HepG2 (cell line): ENCODE results near the gene TCF25. TPM values are rescaled to one million over a fixed set of nuclear protein-coding genes. Genes with fewer than 3 reads are reported as not detected.

Experiments used
- AGO1 ChIP-seq: fragments of 200-400 bp; formaldehyde crosslinking; IDR thresholded peaks from 2 replicates; pipeline ENCODE4 v1.6.1; 2017; ENCODE audit warnings: mild to moderate bottlenecking, low read depth, low read length, moderate library complexity; ENCODE audit not compliant: poor library complexity, severe bottlenecking
- AHR ChIP-seq: IDR thresholded peaks from 2 replicates; pipeline ENCODE4 v1.6.1; 2018; ENCODE audit warnings: missing genetic modification reagents, missing compliant biosample characterization
- ARID2 ChIP-seq: sonication (generic); formaldehyde crosslinking; IDR thresholded peaks from 2 replicates; pipeline ENCODE4 v1.8.1; 2022; ENCODE audit warnings: mild to moderate bottlenecking, missing genetic modification reagents, borderline replicate concordance
- ATF2 ChIP-seq: sonication (generic); formaldehyde crosslinking; IDR thresholded peaks from 2 replicates; pipeline ENCODE4 v1.4.0; 2020; ENCODE audit warnings: missing genetic modification reagents
- CENPX ChIP-seq: sonication (generic); formaldehyde crosslinking; IDR thresholded peaks from 2 replicates; pipeline ENCODE4 v1.9.0; 2021; ENCODE audit warnings: mild to moderate bottlenecking, missing genetic modification reagents, moderate library complexity
- ELF1 ChIP-seq: sonication (generic); formaldehyde crosslinking; IDR thresholded peaks from 2 replicates; pipeline ENCODE4 v1.4.0; 2020; ENCODE audit warnings: missing genetic modification reagents
- FOXA1 ChIP-seq, 2 experiments: fragments of 450-650 bp in 1 of 2; sonication (generic) in 1 of 2; formaldehyde crosslinking in 1 of 2; IDR thresholded peaks; 2 replicates each; pipeline versions ENCODE4 v1.4.0 to v1.6.1; 2016 to 2020; ENCODE audit warnings: missing genetic modification reagents in 1 of 2
- KLF6 ChIP-seq: IDR thresholded peaks from 2 replicates; pipeline ENCODE4 v1.8.0; 2016; ENCODE audit warnings: missing biosample characterization, missing genetic modification reagents
- KMT2B ChIP-seq: IDR thresholded peaks from 2 replicates; pipeline ENCODE4 v1.6.1; 2016; ENCODE audit warnings: missing genetic modification reagents, missing compliant biosample characterization
- MIXL1 ChIP-seq: IDR thresholded peaks from 2 replicates; pipeline ENCODE4 v1.6.1; 2016
- MXD3 ChIP-seq: IDR thresholded peaks from 2 replicates; pipeline ENCODE4 v1.6.1; 2016; ENCODE audit warnings: mild to moderate bottlenecking, missing biosample characterization, missing genetic modification reagents
- NFE2L2 ChIP-seq: fragments of 150-350 bp; IDR thresholded peaks from 2 replicates; pipeline ENCODE4 v1.6.1; 2014; ENCODE audit warnings: low read length
- PLSCR1 ChIP-seq: sonication (generic); formaldehyde crosslinking; IDR thresholded peaks from 2 replicates; pipeline ENCODE4 v1.5.0; 2020; ENCODE audit warnings: missing genetic modification reagents, mild to moderate bottlenecking, borderline replicate concordance
- PRPF4 ChIP-seq: fragments of 200-400 bp; formaldehyde crosslinking; IDR thresholded peaks from 2 replicates; pipeline ENCODE4 v1.6.1; 2016; ENCODE audit warnings: low read length, low read depth; ENCODE audit not compliant: poor library complexity, severe bottlenecking
- RFX5 ChIP-seq: IDR thresholded peaks from 2 replicates; pipeline ENCODE4 v1.6.1; 2011; ENCODE audit warnings: low read depth, low read length, improper control_type of control experiment
- SALL1 ChIP-seq: sonication (generic); formaldehyde crosslinking; IDR thresholded peaks from 2 replicates; pipeline ENCODE4 v1.8.0; 2022; ENCODE audit warnings: mild to moderate bottlenecking, missing genetic modification reagents
- SP140L ChIP-seq: sonication (generic); formaldehyde crosslinking; IDR thresholded peaks from 2 replicates; pipeline ENCODE4 v1.4.0; 2020; ENCODE audit warnings: missing genetic modification reagents, borderline replicate concordance
- SYNCRIP ChIP-seq: fragments of 200-400 bp; formaldehyde crosslinking; IDR thresholded peaks from 2 replicates; pipeline ENCODE4 v1.6.1; 2018; ENCODE audit warnings: mild to moderate bottlenecking, low read depth, low read length; ENCODE audit not compliant: insufficient read depth
- TAF15 ChIP-seq: fragments of 200-400 bp; formaldehyde crosslinking; IDR thresholded peaks from one replicate; pipeline ENCODE4 v1.6.1; 2018; ENCODE audit warnings: mild to moderate bottlenecking, low read depth, low read length; ENCODE audit not compliant: poor library complexity, severe bottlenecking
- TEAD3 ChIP-seq: optimal IDR thresholded peaks from 2 replicates; pipeline ENCODE3; 2016; ENCODE audit warnings: borderline replicate concordance
- TOE1 ChIP-seq: sonication (generic); formaldehyde crosslinking; IDR thresholded peaks from 2 replicates; pipeline ENCODE4 v1.4.0; 2020; ENCODE audit warnings: mild to moderate bottlenecking, missing genetic modification reagents
- TP53 ChIP-seq: sonication (generic); formaldehyde crosslinking; conservative IDR thresholded peaks from 2 replicates; pipeline ENCODE4 v1.4.0; 2020; ENCODE audit warnings: missing genetic modification reagents
- ZMYM4 ChIP-seq: sonication (generic); formaldehyde crosslinking; IDR thresholded peaks from 2 replicates; pipeline ENCODE4 v1.8.1; 2023; ENCODE audit warnings: mild to moderate bottlenecking, missing genetic modification reagents
- ZNF577 ChIP-seq: sonication (generic); formaldehyde crosslinking; IDR thresholded peaks from 2 replicates; pipeline ENCODE4 v1.4.0; 2020; ENCODE audit warnings: mild to moderate bottlenecking, low read depth, missing genetic modification reagents, borderline replicate concordance
- ZNF7 ChIP-seq: IDR thresholded peaks from 2 replicates; pipeline ENCODE4 v1.6.1; 2016; ENCODE audit warnings: missing biosample characterization, missing genetic modification reagents
- ZNF709 ChIP-seq: sonication (generic); formaldehyde crosslinking; IDR thresholded peaks from 2 replicates; pipeline ENCODE4 v1.5.0; 2020; ENCODE audit warnings: mild to moderate bottlenecking, missing genetic modification reagents
- ZNF737 ChIP-seq: sonication (generic); formaldehyde crosslinking; IDR thresholded peaks from 2 replicates; pipeline ENCODE4 v1.5.0; 2020; ENCODE audit warnings: missing genetic modification reagents, mild to moderate bottlenecking, borderline replicate concordance
- ZNF746 ChIP-seq: sonication (generic); formaldehyde crosslinking; IDR thresholded peaks from 2 replicates; pipeline ENCODE4 v1.8.0; 2022; ENCODE audit warnings: mild to moderate bottlenecking, missing genetic modification reagents
- ZNF772 ChIP-seq: sonication (generic); formaldehyde crosslinking; IDR thresholded peaks from 2 replicates; pipeline ENCODE4 v1.5.0; 2020; ENCODE audit warnings: mild to moderate bottlenecking, missing genetic modification reagents
- ZNF773 ChIP-seq: sonication (generic); formaldehyde crosslinking; IDR thresholded peaks from 2 replicates; pipeline ENCODE4 v1.4.0; 2020; ENCODE audit warnings: missing genetic modification reagents, borderline replicate concordance
- polyA plus RNA-seq, 8 experiments: library from polyadenylated mRNA; depleted of rRNA in 3 of 8; stranded (reverse) in 7 of 8; unstranded in 1 of 8; fragments of >200 nt; fragmentation: Illumina TruSeq in 4 of 8; extraction: Trizol in 4 of 8; gene quantifications; 2 replicates each; pipeline versions ENCODE4 v1.2.1 to v1.2.3, GENCODE V29; 2011 to 2016; ENCODE audit warnings: low read depth in 4 of 8, missing spikeins in 1 of 8, mixed read lengths in 1 of 8; ENCODE audit not compliant: insufficient read depth in 1 of 8
- total RNA-seq, 5 experiments: library from RNA; depleted of rRNA; stranded (reverse); fragments of >200 nt; fragmentation: Illumina TruSeq; extraction: Trizol; gene quantifications; 2 replicates each; pipeline ENCODE4 v1.2.3, GENCODE V29; 2016; ENCODE audit warnings: low read depth in 1 of 5

The TCF25 gene
- total and polyA plus RNA-seq, 2 of the 13 experiments (the other 11 are each of a cell fraction or from before 2014, with no cell fraction given): 138 to 206 TPM

- TF ChIP-seq SALL1 (CRISPR knock-in tag) (no peak), PLSCR1 (CRISPR knock-in tag) (no peak), KLF6 (CRISPR knock-in tag) (no peak), CENPX (CRISPR knock-in tag) (no peak), MXD3 (0 out of 2 replicates have a peak, but pooled peaks have one; percentile 43), AGO1 (no peak), ZNF773 (CRISPR knock-in tag) (no peak), PRPF4 (no peak), ZNF709 (CRISPR knock-in tag) (no peak), ZNF577 (CRISPR knock-in tag) (no peak), ATF2 (no peak), ZNF737 (no peak), MIXL1 (CRISPR knock-in tag) (no peak), TAF15 (no peak), NFE2L2 (no peak), RFX5 (no peak), FOXA1 (IDR thresholded peaks at IDR 0.05) (no peak), FOXA1 (CRISPR knock-in tag; IDR thresholded peaks at IDR 0.05) (no peak), ZNF7 (CRISPR knock-in tag) (no peak), ZNF746 (no peak), TEAD3 (CRISPR knock-in tag) (no peak), ZMYM4 (CRISPR knock-in tag) (no peak), TP53 (CRISPR knock-in tag) (no peak), SP140L (CRISPR knock-in tag) (no peak), TOE1 (CRISPR knock-in tag) (no peak), KMT2B (CRISPR knock-in tag) (no peak), SYNCRIP (no peak), ARID2 (no peak), ELF1 (CRISPR knock-in tag) (no peak), ZNF772 (no peak), AHR (0 out of 2 replicates have a peak, but pooled peaks have one; percentile 21)
These were observed 75.8 kb downstream of the TCF25 start (continued) for GRCh38 chr16:89949121-89949742.
